HCT116 (cell line): Measurements from ENCODE around the gene ABCC10.

Experiments
- CTCF ChIP-seq, 3 experiments: fragments of 200-600 bp in 1 of 3; sonication (generic) in 1 of 3; IDR thresholded peaks in 2 of 3; conservative IDR thresholded peaks in 1 of 3; 2 replicates each; pipeline ENCODE4 v1.5.1; 2012 to 2017; ENCODE audit warnings: low read depth in 2 of 3, low read length in 2 of 3, antibody characterized with exemption in 1 of 3, borderline replicate concordance in 1 of 3, control low read depth in 1 of 3, mild to moderate bottlenecking in 1 of 3, mixed read lengths in 1 of 3, mixed run types in 1 of 3, moderate library complexity in 1 of 3; ENCODE audit not compliant: insufficient read depth in 1 of 3
- EZH2 ChIP-seq: fragments of 200-600 bp; sonication (generic); IDR thresholded peaks from 2 replicates; pipeline ENCODE4 v1.6.1; 2017; ENCODE audit warnings: antibody characterized with exemption, mixed run types
- MAX ChIP-seq: IDR thresholded peaks from 2 replicates; pipeline ENCODE4 v1.6.1; 2012
- POLR2AphosphoS5 ChIP-seq: IDR thresholded peaks from 2 replicates; pipeline ENCODE4 v1.6.1; 2011; ENCODE audit warnings: mild to moderate bottlenecking, low read depth, low read length, moderate library complexity
- REST ChIP-seq: IDR thresholded peaks from 2 replicates; pipeline ENCODE4 v1.6.1; 2012; ENCODE audit warnings: low read depth
- ZBTB33 ChIP-seq: IDR thresholded peaks from 2 replicates; pipeline ENCODE4 v1.6.1; 2011; ENCODE audit warnings: mild to moderate bottlenecking, low read length, moderate library complexity; ENCODE audit not compliant: insufficient replicate concordance; ENCODE audit errors: extremely low read depth

- TF ChIP-seq CTCF (IDR thresholded peaks at IDR 0.05 in 2 of 3, conservative IDR thresholded peaks at IDR 0.05 in 1 of 3; ENCODE audit: borderline replicate concordance in 1 of 3, insufficient read depth in 1 of 3, low read depth in 2 of 3, low read length in 2 of 3) (no peak), EZH2 (no peak), MAX (no peak), ZBTB33 (no peak), REST (no peak), POLR2AphosphoS5 (no peak)
Measured at GRCh38 chr6:43434943-43435342, 7.6 kb downstream of the ABCC10 start.
